HEK293 (cell line): ENCODE measurements around the gene FIBP.

ENCODE experiments used
- GFI1B ChIP-seq: fragments of 450-650 bp; formaldehyde crosslinking; IDR thresholded peaks from 2 replicates; pipeline ENCODE4 v1.5.1; 2016; ENCODE audit warnings: missing biosample characterization, missing genetic modification characterization
- KLF10 ChIP-seq: fragments of 450-650 bp; IDR thresholded peaks from 2 replicates; pipeline ENCODE4 v1.5.1; 2018; ENCODE audit warnings: missing biosample characterization, mild to moderate bottlenecking, missing genetic modification characterization
- SP3 ChIP-seq: fragments of 450-650 bp; formaldehyde crosslinking; IDR thresholded peaks from 2 replicates; pipeline ENCODE4 v1.5.1; 2016; ENCODE audit warnings: missing biosample characterization, missing genetic modification characterization
- TCF7L2 ChIP-seq: IDR thresholded peaks from 2 replicates; pipeline ENCODE4 v1.6.1; 2011; ENCODE audit warnings: low read depth, mild to moderate bottlenecking, inconsistent platforms, low read length, moderate library complexity, borderline replicate concordance
- ZBTB21 ChIP-seq: fragments of 450-650 bp; formaldehyde crosslinking; IDR thresholded peaks from 2 replicates; pipeline ENCODE4 v1.5.1; 2017; ENCODE audit warnings: missing biosample characterization, missing genetic modification characterization
- ZBTB48 ChIP-seq: fragments of 450-650 bp; formaldehyde crosslinking; IDR thresholded peaks from 2 replicates; pipeline ENCODE4 v1.5.1; 2016; ENCODE audit warnings: missing biosample characterization, missing genetic modification characterization
- ZBTB8A ChIP-seq: fragments of 450-650 bp; formaldehyde crosslinking; IDR thresholded peaks from 2 replicates; pipeline ENCODE4 v1.5.1; 2016; ENCODE audit warnings: missing biosample characterization, missing genetic modification characterization
- ZNF335 ChIP-seq: fragments of 450-650 bp; formaldehyde crosslinking; conservative IDR thresholded peaks from 2 replicates; pipeline ENCODE4 v1.5.1; 2016; ENCODE audit warnings: missing biosample characterization, missing genetic modification characterization
- ZNF501 ChIP-seq: fragments of 450-650 bp; formaldehyde crosslinking; IDR thresholded peaks from 2 replicates; pipeline ENCODE4 v1.5.1; 2016; ENCODE audit warnings: missing biosample characterization, missing genetic modification characterization
- ZNF514 ChIP-seq: fragments of 450-650 bp; formaldehyde crosslinking; IDR thresholded peaks from 2 replicates; pipeline ENCODE4 v1.5.1; 2016; ENCODE audit warnings: missing biosample characterization, missing genetic modification characterization
- ZNF585B ChIP-seq: fragments of 450-650 bp; formaldehyde crosslinking; IDR thresholded peaks from 2 replicates; pipeline ENCODE4 v1.5.1; 2016; ENCODE audit warnings: missing biosample characterization, missing genetic modification characterization
- TF ChIP-seq, protein P1 (sequence below): fragments of 450-650 bp; formaldehyde crosslinking; IDR thresholded peaks from 2 replicates; pipeline ENCODE4 v1.5.1; 2016; ENCODE audit warnings: missing biosample characterization, missing genetic modification characterization, borderline replicate concordance
- TF ChIP-seq, protein P2 (sequence below): fragments of 450-650 bp; formaldehyde crosslinking; IDR thresholded peaks from 2 replicates; pipeline ENCODE4 v1.5.1; 2016; ENCODE audit warnings: missing biosample characterization, missing genetic modification characterization
- TF ChIP-seq, protein P3 (sequence below): fragments of 450-650 bp; formaldehyde crosslinking; IDR thresholded peaks from 2 replicates; pipeline ENCODE4 v1.5.1; 2016; ENCODE audit warnings: missing biosample characterization, missing genetic modification characterization
- TF ChIP-seq, protein P4 (sequence below): IDR thresholded peaks from 2 replicates; pipeline ENCODE4 v1.6.1; 2011; ENCODE audit warnings: mild to moderate bottlenecking, low read depth, low read length, borderline replicate concordance
- TF ChIP-seq, protein P5 (sequence below): fragments of 450-650 bp; formaldehyde crosslinking; IDR thresholded peaks from 2 replicates; pipeline ENCODE4 v1.5.1; 2016; ENCODE audit warnings: missing biosample characterization, missing genetic modification characterization
- TF ChIP-seq, protein P6 (sequence below): fragments of 450-650 bp; formaldehyde crosslinking; IDR thresholded peaks from 2 replicates; pipeline ENCODE4 v1.5.1; 2017; ENCODE audit warnings: missing biosample characterization, missing genetic modification characterization
- TF ChIP-seq, protein P7 (sequence below): fragments of 450-650 bp; formaldehyde crosslinking; IDR thresholded peaks from 2 replicates; pipeline ENCODE4 v1.5.1; 2016; ENCODE audit warnings: missing biosample characterization, missing genetic modification characterization

FIBP gene

DNA sequence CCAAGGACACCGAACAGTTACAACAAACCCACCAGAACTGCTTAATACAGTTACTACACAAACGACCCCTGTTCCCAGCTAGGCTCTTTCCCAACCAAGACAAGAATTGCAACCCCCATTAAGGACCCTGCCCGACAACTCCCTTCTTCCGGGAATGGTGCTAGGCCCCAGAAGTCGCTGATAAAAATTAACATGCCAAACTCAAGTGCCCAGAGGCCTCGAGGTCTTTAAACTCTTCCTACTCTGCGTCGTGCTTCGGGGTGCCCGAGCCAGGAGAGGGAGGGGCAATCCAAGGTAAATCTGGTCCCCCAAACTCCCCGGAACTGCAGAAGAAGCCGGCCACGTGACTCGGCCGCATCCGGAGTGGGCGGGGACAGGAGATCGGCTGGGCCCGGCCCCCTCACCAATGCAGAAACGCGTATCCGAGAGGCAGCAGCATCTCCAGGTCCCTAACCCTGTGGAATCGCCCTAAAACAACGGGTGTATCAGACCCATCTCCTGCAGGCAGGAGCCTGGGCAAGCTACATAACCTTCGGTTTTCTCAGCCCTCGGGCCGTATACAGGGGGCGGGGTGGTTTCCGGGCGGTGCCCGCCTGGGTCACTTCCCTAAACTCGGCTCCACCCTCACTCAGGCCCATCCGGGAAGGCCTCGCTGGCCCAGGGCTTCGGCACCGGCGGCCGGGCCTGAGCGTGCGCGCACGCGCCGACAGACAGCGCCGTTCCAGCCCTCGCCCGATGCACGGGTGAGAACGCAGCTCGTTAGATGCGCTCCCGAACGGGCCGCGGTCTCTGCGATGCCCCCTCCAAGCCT, 31.4 kb downstream of the FIBP start (continued):
- TF ChIP-seq ZNF585B (tag by site-specific recombination) (no peak), ZNF514 (no peak), ZNF335 (tag by site-specific recombination) (peak; percentile 85), GFI1B (tag by site-specific recombination) (no peak), ZBTB48 (tag by site-specific recombination) (peak; percentile 70), KLF10 (tag by site-specific recombination) (peak; percentile 40; the same call in 1 of the 2 replicates), ZBTB8A (peak; percentile 36; the same call in 1 of the 2 replicates), ZBTB21 (tag by site-specific recombination) (no peak), SP3 (tag by site-specific recombination) (peak; percentile 78), ZNF501 (tag by site-specific recombination) (0 out of 2 replicates have a peak, but pooled peaks have one; percentile 45), TCF7L2 (no peak)
- TF ChIP-seq, protein P1, sequence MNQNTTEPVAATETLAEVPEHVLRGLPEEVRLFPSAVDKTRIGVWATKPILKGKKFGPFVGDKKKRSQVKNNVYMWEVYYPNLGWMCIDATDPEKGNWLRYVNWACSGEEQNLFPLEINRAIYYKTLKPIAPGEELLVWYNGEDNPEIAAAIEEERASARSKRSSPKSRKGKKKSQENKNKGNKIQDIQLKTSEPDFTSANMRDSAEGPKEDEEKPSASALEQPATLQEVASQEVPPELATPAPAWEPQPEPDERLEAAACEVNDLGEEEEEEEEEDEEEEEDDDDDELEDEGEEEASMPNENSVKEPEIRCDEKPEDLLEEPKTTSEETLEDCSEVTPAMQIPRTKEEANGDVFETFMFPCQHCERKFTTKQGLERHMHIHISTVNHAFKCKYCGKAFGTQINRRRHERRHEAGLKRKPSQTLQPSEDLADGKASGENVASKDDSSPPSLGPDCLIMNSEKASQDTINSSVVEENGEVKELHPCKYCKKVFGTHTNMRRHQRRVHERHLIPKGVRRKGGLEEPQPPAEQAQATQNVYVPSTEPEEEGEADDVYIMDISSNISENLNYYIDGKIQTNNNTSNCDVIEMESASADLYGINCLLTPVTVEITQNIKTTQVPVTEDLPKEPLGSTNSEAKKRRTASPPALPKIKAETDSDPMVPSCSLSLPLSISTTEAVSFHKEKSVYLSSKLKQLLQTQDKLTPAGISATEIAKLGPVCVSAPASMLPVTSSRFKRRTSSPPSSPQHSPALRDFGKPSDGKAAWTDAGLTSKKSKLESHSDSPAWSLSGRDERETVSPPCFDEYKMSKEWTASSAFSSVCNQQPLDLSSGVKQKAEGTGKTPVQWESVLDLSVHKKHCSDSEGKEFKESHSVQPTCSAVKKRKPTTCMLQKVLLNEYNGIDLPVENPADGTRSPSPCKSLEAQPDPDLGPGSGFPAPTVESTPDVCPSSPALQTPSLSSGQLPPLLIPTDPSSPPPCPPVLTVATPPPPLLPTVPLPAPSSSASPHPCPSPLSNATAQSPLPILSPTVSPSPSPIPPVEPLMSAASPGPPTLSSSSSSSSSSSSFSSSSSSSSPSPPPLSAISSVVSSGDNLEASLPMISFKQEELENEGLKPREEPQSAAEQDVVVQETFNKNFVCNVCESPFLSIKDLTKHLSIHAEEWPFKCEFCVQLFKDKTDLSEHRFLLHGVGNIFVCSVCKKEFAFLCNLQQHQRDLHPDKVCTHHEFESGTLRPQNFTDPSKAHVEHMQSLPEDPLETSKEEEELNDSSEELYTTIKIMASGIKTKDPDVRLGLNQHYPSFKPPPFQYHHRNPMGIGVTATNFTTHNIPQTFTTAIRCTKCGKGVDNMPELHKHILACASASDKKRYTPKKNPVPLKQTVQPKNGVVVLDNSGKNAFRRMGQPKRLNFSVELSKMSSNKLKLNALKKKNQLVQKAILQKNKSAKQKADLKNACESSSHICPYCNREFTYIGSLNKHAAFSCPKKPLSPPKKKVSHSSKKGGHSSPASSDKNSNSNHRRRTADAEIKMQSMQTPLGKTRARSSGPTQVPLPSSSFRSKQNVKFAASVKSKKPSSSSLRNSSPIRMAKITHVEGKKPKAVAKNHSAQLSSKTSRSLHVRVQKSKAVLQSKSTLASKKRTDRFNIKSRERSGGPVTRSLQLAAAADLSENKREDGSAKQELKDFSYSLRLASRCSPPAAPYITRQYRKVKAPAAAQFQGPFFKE (tag by site-specific recombination), result no peak
- TF ChIP-seq, protein P2, sequence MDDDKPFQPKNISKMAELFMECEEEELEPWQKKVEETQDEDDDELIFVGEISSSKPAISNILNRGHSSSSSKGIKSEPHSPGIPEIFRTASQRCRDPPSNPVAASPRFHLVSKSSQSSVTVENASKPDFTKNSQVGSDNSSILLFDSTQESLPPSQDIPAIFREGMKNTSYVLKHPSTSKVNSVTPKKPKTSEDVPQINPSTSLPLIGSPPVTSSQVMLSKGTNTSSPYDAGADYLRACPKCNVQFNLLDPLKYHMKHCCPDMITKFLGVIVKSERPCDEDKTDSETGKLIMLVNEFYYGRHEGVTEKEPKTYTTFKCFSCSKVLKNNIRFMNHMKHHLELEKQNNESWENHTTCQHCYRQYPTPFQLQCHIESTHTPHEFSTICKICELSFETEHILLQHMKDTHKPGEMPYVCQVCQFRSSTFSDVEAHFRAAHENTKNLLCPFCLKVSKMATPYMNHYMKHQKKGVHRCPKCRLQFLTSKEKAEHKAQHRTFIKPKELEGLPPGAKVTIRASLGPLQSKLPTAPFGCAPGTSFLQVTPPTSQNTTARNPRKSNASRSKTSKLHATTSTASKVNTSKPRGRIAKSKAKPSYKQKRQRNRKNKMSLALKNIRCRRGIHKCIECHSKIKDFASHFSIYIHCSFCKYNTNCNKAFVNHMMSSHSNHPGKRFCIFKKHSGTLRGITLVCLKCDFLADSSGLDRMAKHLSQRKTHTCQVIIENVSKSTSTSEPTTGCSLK (tag by site-specific recombination), result no peak
- TF ChIP-seq, protein P3, sequence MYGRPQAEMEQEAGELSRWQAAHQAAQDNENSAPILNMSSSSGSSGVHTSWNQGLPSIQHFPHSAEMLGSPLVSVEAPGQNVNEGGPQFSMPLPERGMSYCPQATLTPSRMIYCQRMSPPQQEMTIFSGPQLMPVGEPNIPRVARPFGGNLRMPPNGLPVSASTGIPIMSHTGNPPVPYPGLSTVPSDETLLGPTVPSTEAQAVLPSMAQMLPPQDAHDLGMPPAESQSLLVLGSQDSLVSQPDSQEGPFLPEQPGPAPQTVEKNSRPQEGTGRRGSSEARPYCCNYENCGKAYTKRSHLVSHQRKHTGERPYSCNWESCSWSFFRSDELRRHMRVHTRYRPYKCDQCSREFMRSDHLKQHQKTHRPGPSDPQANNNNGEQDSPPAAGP (tag by site-specific recombination), result peak; percentile 32; the same call in 1 of the 2 replicates
- TF ChIP-seq, protein P4, sequence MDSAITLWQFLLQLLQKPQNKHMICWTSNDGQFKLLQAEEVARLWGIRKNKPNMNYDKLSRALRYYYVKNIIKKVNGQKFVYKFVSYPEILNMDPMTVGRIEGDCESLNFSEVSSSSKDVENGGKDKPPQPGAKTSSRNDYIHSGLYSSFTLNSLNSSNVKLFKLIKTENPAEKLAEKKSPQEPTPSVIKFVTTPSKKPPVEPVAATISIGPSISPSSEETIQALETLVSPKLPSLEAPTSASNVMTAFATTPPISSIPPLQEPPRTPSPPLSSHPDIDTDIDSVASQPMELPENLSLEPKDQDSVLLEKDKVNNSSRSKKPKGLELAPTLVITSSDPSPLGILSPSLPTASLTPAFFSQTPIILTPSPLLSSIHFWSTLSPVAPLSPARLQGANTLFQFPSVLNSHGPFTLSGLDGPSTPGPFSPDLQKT, result peak; percentile 80; the same call in 1 of the 2 replicates
- TF ChIP-seq, protein P5, sequence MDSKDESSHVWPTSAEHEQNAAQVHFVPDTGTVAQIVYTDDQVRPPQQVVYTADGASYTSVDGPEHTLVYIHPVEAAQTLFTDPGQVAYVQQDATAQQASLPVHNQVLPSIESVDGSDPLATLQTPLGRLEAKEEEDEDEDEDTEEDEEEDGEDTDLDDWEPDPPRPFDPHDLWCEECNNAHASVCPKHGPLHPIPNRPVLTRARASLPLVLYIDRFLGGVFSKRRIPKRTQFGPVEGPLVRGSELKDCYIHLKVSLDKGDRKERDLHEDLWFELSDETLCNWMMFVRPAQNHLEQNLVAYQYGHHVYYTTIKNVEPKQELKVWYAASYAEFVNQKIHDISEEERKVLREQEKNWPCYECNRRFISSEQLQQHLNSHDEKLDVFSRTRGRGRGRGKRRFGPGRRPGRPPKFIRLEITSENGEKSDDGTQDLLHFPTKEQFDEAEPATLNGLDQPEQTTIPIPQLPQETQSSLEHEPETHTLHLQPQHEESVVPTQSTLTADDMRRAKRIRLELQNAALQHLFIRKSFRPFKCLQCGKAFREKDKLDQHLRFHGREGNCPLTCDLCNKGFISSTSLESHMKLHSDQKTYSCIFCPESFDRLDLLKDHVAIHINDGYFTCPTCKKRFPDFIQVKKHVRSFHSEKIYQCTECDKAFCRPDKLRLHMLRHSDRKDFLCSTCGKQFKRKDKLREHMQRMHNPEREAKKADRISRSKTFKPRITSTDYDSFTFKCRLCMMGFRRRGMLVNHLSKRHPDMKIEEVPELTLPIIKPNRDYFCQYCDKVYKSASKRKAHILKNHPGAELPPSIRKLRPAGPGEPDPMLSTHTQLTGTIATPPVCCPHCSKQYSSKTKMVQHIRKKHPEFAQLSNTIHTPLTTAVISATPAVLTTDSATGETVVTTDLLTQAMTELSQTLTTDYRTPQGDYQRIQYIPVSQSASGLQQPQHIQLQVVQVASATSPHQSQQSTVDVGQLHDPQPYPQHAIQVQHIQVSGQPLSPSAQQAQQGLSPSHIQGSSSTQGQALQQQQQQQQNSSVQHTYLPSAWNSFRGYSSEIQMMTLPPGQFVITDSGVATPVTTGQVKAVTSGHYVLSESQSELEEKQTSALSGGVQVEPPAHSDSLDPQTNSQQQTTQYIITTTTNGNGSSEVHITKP (tag by site-specific recombination), result peak; percentile 14; the same call in 1 of the 2 replicates
- TF ChIP-seq, protein P6, sequence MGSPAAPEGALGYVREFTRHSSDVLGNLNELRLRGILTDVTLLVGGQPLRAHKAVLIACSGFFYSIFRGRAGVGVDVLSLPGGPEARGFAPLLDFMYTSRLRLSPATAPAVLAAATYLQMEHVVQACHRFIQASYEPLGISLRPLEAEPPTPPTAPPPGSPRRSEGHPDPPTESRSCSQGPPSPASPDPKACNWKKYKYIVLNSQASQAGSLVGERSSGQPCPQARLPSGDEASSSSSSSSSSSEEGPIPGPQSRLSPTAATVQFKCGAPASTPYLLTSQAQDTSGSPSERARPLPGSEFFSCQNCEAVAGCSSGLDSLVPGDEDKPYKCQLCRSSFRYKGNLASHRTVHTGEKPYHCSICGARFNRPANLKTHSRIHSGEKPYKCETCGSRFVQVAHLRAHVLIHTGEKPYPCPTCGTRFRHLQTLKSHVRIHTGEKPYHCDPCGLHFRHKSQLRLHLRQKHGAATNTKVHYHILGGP (tag by site-specific recombination), result no peak
- TF ChIP-seq, protein P7, sequence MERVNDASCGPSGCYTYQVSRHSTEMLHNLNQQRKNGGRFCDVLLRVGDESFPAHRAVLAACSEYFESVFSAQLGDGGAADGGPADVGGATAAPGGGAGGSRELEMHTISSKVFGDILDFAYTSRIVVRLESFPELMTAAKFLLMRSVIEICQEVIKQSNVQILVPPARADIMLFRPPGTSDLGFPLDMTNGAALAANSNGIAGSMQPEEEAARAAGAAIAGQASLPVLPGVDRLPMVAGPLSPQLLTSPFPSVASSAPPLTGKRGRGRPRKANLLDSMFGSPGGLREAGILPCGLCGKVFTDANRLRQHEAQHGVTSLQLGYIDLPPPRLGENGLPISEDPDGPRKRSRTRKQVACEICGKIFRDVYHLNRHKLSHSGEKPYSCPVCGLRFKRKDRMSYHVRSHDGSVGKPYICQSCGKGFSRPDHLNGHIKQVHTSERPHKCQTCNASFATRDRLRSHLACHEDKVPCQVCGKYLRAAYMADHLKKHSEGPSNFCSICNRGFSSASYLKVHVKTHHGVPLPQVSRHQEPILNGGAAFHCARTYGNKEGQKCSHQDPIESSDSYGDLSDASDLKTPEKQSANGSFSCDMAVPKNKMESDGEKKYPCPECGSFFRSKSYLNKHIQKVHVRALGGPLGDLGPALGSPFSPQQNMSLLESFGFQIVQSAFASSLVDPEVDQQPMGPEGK (tag by site-specific recombination), result peak; percentile 55; the same call in 1 of the 2 replicates
